Adrenal gland (tissue), 5 donors: ENCODE measurements around the gene SPOCK1.

Experiments
- POLR2A ChIP-seq, 2 donors: fragments of 450-650 bp; IDR thresholded peaks; one replicate each; pipeline ENCODE4 v1.6.1; 2017; ENCODE audit warnings: antibody characterized with exemption in 2 of 2, mild to moderate bottlenecking in 2 of 2, moderate library complexity in 1 of 2
- TF ChIP-seq, protein P1 (sequence below), 6 experiments: fragments of 450-650 bp in 4 of 6; fragments of 200-600 bp in 2 of 6; sonication (generic) in 1 of 6; IDR thresholded peaks; 1 replicate in 5 of 6; 2 replicates in 1 of 6; pipeline versions ENCODE4 v1.5.1 to v1.8.0; 2016 to 2021; ENCODE audit warnings: antibody characterized with exemption in 6 of 6, mild to moderate bottlenecking in 2 of 6, moderate library complexity in 1 of 6
- donor health status: DM: no; HTN: no; CAD: no.

DNA sequence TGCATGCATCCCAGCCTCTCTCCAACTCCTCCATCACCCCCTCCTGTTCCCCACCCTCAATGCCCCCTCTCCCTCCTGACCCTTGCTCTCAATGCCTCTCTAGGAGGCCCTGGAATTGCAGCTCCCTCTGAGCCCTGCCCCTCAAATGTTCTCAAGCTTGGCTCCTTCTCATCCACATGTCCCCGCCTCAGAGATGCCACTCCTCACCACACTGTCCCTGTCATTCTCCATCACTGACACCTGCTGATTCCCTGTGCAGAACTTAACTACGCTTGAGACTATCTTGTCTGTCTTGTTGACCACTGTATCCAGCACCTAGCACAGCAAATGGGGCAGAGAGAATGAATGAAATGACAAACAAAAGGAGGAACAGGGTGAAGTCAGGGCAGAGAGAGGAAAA is 314.4 kb downstream of the SPOCK1 start:
- TF ChIP-seq, protein P1, sequence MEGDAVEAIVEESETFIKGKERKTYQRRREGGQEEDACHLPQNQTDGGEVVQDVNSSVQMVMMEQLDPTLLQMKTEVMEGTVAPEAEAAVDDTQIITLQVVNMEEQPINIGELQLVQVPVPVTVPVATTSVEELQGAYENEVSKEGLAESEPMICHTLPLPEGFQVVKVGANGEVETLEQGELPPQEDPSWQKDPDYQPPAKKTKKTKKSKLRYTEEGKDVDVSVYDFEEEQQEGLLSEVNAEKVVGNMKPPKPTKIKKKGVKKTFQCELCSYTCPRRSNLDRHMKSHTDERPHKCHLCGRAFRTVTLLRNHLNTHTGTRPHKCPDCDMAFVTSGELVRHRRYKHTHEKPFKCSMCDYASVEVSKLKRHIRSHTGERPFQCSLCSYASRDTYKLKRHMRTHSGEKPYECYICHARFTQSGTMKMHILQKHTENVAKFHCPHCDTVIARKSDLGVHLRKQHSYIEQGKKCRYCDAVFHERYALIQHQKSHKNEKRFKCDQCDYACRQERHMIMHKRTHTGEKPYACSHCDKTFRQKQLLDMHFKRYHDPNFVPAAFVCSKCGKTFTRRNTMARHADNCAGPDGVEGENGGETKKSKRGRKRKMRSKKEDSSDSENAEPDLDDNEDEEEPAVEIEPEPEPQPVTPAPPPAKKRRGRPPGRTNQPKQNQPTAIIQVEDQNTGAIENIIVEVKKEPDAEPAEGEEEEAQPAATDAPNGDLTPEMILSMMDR (IDR thresholded peaks at IDR 0.05) = no peak
- TF ChIP-seq POLR2A (IDR thresholded peaks at IDR 0.05) = no peak
